Activated CD4-positive, alpha-beta T cell treated with anti-CD3 and anti-CD28 coated beads, Interleukin-2, Interleukin-4, amounts not matched to agents 100 ng/mL and 50 ng/mL, durations not matched to agents 16 hours and 8 hours (primary cell): ENCODE results near the gene AP4S1.
A peak's percentile ranks its signal among the peaks of the same experiment; 100 is the strongest.
"Not testable (repeated sequence)": the region's sequence is repeated elsewhere in the genome, so short reads cannot be mapped to it uniquely, and the experiment has no call there.

Experiments
- DNase-seq: peaks from one replicate; pipeline ENCODE4 v3.0.0-alpha.2; 2020; ENCODE audit warnings: low spot score

AP4S1 gene

DNA sequence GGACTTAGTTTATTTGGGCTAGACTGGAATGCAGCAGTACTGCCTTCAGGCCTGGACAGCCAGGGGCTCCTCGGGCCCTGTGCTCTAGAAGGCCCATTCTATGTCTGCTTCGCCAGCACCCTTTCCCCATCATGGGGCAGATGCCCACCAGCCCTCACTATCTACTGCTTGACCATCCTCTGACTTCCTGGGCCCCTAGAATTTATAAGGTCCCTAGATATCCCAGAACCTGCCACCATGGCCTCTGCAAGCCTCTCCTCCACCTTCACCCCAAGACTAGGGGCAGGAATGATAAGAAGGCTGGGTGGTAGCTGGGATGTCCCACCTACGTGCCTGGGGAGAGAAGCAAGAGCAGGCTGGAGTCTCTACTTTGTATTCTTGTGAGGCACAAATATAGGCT is 59.6 kb downstream of the AP4S1 start:
- DNase-seq, result no peak

DNA sequence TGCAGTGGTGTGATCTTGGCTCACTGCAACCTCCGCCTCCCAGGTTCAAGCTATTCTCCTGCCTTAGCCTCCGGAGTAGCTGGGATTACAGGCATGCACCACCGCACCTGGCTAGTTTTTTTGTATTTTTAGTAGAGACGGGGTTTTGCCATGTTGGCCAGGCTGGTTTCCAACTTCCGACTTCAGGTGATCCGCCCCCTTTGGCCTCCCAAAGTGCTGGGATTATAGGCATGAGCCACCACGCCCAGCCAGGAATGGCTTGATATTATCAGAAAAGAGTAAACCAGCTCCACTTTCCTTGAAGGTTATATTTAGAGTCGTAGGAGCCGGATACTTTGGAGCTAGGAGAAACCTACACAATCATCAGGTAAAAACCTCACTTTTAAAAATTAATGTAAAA is 61.0 kb downstream of the AP4S1 start:
- DNase-seq, result not testable (repeated sequence)

DNA sequence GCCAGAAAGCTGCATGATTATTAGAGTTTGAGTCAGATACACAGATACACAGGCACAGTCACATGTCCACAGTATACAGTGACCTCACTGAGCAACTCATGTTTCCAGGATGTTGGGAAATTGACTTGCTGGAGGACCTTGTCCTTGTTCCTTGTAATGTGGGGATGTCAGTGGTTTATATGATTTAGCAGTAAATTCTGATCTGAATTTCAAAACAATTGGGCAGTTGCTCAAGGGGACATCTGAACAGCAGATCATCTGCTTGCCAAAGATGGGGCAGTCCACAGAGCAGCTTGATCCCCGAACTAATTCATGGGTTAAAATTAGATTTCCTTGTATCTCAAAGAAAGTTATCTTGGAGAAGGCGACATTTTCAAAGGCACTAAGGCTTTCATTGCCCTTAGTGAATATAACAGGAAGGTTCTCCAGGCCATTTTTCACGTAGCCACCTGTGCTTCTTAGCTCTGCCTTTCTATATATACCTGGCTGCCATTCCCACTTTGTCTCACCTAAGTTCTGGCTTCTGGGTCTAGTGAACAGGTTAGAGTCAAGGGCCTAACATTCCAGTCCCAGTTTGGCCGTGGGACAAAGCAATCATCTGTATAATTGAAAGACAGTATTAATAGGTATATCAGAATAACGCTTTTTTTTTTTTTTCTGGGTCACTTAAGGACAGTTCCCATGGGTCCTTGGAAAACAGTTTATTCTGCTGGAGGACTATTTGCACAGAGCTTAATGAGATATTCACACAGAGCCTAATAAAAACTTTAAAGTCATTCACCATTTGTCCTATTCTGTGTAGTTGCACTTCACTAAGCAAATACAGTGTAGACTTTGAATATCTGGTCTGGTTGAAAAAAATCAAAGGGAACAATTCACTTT is 65.7 kb downstream of the AP4S1 start:
- no peak for DNase-seq

DNA sequence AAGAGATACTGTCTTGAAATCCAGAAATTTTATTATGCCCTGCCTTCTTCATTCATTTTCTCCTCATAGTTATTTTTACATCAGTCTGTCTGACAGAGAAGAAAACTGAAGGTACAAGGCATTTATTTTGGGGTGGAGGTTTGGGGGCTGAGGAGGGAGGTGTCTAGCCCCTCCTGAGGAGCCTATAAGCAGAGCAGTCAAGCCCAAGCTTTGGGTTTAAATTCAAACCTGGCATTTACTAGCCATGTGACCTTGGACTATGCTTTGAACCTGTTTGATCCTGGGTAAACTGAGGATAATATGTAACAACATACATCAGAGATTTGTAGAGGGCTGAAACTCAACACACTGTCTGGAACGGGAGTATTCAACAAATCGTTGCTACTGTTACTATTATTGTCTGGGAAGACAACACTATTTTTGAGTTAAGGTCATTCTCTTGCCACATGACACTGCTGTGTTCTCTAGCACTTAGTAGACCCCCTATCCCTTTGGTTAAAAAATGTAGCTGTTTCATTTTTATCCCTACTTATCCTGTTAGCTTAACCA is 66.8 kb downstream of the AP4S1 start:
- DNase-seq, result no peak

DNA sequence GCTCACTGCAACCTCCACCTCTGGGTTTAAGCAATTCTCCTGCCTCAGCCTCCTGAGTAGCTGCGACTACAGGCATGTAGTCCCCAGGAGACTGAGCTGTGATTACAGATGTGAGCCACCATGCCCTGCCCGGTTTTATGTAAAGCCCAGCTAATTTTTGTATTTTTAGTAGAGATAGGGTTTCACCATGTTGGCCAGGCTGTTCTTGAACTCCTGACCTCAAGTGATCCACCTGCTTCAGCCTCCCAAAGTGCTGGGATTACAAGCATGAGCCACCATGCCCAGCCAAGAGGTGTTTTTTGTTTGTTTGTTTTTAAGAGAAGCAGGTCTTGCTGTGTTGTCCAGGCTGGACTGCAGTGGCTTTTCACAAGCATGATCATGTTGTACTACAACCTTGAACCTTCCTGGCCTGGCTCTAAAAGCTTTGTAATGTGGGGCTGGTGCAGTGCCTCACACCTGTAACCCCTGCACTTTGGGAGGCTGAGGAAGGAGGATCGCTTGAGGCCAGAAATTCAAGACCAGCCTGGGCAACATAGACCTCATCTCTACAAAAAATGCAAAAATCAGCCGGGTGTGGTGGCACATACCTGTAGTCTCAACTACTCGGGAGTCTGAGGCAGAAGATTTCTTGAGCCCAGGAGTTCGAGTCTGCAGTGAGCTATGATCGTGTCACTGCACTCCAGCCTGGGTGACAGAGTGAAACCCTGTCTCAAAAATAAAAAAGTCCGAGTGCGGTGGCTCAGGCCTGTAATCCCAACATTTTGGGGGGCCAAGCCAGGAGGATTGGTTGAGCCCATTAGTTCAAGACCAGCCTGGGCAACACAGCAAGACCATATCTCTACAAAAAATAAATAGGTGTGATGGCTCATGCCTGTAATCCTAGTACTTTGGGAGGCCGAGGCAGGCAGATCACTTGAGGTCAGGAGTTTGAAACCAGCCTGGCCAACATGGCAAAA is 68.7 kb downstream of the AP4S1 start:
- DNase-seq, result not testable (repeated sequence)

DNA sequence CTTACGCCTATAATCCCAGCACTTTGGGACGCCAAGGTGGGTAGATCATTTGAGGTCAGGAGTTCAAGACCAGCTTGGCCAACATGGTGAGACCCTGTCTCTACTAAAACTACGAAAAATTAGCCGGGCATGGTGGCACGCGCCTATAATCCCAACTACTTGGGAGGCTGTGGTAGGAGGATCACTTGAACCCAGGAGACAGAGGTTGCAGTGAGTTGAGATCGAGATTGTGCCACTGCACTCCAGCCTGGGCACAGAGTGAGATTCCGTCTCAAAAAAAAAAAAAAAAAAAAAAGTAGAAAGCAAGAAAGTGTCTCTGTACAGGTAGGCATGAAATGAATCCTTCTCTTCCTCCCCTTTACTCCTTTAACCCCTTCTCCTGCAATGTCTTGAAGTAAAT is 70.4 kb downstream of the AP4S1 start:
- not testable (repeated sequence) for DNase-seq

DNA sequence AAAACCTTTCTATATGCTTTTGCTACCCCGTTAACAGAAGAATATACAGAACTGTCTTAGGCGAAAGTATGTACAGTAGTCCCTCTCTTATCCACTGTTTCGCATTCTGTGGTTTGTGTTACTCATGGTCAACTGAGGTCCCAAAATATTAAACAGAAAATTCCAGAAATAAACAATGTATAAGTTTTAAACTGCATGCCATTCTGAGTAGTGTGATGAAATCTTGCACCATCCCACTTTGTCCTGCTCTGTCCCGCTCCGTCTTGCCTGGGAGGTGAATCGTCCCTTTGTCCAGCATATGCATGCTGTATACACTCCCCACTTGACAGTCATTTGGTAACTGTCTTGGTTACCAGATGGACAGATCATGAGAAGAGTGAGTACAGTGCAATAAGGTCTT is 70.8 kb downstream of the AP4S1 start:
- DNase-seq, result no peak

DNA sequence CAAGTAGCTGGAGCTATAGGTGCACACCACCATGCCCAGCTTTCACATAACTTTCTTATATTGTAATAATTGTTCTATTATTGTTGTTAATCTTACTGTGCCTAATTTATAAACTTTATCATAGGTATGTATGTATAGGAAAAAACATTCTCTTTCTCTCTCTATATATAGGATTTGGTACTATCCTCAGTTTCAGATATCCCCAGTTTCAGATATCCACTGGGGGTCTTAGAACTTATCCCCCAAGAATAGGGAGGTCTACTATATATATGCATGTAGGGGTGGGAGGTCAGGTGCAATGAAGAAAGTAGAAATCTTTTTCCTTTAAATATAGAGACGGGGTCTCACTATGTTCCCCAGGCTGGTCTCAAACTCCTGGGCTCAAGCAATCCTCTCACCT is 71.6 kb downstream of the AP4S1 start:
- no peak for DNase-seq

DNA sequence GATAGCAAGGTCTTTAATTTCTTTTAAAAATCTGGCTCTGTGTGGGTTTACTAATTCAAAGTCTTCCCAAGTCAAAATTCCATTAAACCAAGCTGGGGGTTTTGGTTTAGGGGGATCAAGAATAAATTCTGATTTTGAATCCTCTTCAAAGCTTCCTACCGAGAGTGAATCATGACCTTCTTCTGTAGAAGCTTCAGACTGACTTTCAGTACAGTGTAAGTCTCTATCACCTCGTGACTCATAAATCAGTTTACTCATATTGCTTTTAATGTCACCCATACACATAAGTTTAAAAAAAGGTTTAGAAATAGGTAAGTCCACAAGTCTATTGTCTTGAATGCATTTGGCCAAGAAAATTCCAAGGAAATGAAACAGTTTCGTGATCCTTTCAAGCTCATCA is 81.3 kb downstream of the AP4S1 start:
- DNase-seq, result no peak

DNA sequence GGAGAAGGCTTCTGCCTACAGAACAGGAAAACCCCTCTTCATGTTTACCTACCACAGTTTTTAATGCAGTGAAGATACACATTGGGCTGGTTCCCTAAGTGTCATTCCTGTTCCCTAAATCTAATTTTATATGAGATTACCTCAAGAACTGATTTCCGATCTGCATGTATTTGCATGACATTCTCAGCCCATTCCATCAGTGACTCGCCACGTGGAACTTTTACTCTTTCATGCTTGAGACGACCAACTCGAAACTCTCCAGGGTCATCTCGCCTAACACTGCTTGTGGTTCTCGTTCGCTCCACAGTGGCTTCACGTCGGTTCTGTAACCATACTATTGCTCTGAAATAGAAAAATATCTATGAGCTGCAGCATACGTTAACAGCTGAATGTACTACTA is 83.8 kb downstream of the AP4S1 start:
- DNase-seq, result no peak

DNA sequence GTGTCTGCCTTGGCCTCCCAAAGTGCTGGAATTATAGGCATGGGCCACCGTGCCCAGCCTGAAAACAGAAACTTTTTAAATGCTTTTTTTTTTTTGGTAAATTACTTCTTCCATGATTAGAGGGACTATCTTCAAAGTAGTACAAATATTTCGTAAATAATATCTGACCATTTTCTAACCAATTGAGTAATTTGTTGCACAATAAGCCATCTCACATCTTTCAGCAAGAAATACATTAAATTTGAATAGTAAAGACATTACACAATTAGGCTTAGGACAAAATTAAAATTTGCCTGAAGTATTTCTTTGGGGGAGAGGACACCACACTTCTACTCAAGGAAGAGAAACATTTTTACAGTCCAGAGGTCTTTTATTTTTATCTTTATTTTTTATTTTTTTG is 85.4 kb downstream of the AP4S1 start:
- no peak for DNase-seq

DNA sequence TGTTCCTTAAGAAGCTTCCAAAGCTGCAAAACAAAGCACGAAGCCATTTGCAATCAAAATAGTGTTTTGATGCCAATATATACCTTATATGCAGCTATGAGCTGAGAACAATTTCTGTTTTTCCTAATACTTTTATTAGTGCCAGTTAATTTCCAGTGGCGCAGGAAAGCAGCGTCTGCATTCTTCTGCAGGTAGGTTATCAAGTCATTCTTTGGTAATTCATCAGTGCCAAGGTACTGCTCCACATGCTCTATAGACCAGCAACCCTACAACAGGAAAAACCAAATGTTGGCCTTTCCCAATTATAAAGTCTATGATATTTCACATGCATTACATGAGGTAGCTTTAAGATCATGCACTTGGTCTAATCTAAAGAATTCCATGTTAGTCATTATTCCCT is 88.3 kb downstream of the AP4S1 start:
- DNase-seq, result no peak

DNA sequence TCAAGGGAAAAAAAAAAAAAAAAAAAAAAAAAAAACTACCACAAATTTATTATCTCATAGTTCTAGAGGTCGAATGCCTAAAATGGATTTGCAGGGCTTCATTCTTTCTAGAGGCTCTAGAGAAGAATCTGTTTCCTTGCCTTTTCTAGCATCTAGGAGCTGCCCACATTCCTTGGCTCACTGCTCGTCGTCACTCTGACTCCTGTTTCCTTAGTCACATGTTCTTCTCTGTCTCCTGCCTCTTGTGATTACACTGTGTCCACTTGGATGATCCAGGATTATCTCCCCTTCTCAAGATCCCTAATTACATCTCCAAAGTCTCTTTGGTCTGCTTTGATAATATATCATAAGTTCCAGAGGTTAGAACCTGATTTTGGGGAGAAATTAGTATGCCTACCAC is 93.4 kb downstream of the AP4S1 start:
- no peak for DNase-seq

DNA sequence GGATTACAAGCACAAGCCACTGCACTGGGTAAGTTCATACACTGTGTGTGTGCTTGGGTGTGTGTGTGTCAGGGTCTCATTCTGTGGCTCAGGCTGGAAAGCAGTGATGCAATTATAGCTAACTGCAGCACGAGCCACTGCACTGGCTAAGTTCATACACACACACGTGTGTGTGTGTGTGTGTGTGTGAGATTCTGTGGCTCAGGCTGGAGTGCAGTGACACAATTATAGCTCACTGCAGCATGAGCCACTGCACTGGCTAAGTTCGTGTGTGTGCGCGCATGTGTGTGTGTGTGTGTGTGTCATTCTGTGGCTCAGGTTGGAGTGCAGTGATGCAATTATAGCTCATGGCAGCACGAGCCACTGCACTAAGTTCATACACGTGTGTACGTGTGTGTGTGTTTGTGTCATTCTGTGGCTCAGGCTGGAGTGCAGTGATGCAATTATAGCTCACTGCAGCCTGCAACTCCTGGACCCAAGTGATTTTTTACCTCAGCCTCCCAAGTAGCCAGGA is 96.7 kb downstream of the AP4S1 start:
- DNase-seq, result no peak

DNA sequence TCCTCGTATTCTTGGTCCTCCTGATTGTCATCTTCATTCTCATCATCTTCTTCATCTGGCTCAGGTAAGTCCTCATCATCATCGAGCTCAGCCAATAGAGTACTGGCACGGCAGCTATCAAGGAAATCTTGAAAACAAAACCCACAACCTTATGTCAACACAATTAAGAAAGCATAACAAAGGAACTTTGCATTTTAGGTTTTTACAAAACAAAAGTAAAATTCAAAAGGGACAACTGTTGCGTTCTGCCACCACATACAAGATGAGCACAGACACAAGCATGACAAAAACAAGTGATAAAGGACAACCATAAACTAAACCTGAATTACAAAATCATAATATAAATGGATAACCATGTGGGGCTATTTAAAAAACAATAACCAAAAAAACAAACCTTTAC is 97.5 kb downstream of the AP4S1 start:
- no peak for DNase-seq

DNA sequence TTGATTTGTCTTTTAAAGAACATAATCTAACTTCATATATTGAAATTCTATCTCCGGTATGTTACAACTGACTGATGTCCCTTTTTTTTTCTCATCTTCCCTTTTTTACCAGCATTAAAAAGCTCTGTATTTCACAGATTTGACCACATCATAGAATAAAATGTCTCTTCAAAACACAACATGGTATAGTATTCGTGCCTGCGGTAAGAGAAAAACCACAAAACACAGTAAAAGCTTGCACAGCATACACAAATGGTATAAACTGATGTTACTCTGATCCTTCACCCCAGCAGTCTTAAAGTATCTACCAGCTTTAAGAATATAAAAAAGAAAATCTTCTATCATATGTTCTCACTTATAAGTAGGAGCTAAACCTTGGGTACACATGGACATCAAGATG is 98.7 kb downstream of the AP4S1 start:
- DNase-seq, result peak; percentile 64

DNA sequence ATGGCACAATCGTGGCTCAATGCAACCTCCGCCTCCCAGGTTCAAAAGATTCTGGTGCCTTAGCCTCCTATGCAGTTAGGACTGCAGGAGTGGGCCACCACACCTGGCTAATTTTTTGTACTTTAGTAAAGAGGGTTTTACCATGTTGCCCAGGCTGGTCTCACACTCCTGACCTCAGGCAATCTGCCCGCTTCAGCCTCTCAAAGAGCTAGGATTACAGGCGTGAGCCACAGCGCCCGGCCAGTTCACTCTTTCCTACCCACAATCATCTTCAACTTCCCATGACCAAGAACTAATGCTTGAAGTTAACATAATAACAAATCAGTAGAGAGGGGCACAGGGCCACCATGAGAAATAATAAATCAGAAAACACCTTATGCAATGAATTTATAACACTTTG is 99.8 kb downstream of the AP4S1 start:
- DNase-seq, result no peak

DNA sequence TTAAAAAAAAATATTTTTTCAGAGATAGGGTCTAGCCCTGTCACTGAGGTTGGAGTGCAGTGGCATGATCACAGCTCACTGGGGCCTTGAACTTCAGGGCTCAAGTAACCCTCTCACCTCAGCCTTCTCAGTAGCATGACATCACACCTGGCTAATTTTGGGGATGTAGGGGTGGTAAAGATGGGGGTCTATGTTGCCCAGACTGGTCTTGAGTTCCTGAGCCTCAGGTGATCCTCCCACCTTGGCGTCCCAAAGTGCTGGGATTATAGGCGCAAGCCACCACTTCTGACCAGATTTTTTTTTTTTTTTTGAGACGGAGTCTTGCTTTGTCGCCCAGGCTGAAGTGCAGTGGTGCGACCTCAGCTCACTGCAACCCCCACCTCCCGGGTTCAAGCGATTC is 101.2 kb downstream of the AP4S1 start:
- no peak for DNase-seq

DNA sequence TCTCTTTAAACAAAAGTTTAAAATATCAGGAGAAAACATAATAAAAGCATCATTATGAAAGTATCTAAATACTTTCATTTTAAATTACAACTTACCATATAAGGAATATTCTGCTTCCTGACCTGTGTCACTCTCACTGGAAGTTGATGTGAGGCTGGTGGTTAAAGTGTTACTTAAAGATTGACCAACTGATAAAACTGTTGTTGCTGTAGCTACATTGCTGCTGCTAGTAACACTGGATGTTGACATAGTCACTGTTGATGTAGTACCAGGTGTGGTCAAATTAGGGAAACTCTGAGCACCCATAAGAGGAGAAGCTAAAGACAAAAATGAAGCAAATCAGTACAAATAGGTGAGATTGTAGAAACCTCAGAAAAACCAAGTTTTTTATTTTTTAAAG is 102.2 kb downstream of the AP4S1 start:
- DNase-seq, result peak; percentile 87

DNA sequence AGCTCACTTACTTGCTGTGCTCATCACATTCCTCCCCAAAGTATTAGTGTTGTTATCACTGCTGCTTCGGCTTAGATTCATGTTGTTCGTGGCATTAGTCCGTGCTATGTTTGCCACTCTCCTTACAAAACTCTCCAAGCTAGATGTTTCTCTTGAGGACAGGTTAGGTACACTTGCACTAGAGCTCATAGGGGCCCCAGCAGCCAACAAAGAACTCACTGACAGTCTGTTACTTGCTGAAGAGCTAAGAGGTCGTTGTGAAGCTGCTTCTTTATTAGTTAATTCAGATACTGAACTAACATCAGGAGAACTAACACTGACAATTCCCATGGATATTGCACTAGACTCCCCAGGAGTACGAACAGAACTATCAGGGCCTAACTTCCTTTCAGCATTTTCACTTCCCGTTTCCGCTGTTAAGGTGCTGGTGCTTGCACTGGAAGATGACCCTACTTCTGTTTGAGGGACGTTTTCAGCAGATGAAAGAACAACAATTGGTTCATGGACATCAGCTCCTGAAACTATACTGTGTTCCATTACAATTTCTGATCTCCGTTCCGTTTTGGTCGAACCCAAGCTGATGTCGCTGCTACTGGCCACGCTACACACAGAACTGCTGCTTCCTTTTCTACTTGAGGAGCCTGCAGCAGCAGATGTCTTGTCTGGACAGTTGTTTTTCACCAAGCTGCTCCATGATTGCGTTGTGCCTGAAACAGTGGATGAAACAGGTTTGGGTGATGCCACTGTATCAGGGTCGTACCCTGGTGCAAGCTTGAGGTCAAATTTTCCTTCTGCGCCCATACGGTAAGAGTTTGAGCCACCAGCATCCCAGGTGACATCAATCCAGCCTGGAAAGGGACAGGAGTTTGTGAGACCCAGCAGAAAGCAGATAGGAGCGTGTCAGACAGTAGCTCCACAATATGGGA is 103.4 kb downstream of the AP4S1 start:
- no peak for DNase-seq

DNA sequence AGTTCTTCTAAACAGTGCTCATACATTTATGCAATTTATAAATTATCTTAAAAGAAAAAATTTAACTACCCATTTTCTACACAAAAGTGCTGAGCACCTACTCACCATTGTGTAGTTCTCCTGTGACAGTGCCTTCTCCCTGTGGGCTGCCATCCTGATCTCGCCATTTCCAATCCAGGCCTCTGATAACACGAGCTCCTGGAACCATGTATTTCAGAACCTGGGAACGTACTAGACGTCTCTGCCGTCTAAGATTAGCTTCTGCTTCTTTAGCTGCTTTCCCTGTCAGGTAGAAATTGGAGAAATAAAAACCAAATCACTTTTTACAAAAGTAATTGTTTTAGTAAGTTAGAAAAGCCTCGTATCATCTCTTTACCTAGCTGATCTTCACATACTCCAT is 107.7 kb downstream of the AP4S1 start:
- no peak for DNase-seq
